HG03025 (cell line): ENCODE data around the gene MYH6.

Source experiments
- ATAC-seq: cut with Tn5 transposase; IDR thresholded peaks from one replicate; pipeline ENCODE4 v1.9.1; 2021; ENCODE audit warnings: mild to moderate bottlenecking, moderate library complexity; ENCODE audit not compliant: unreplicated experiment, low FRiP score

MYH6 gene

GRCh38 chr14:23360496-23360895, 47.6 kb downstream of the MYH6 start:
- no peak for ATAC-seq

GRCh38 chr14:23359722-23360447, 48.2 kb downstream of the MYH6 start:
- no peak for ATAC-seq

GRCh38 chr14:23359167-23359626, 48.9 kb downstream of the MYH6 start:
- no peak for ATAC-seq

GRCh38 chr14:23358553-23359166, 49.4 kb downstream of the MYH6 start:
- ATAC-seq: no peak

GRCh38 chr14:23358042-23358441, 50.0 kb downstream of the MYH6 start:
- ATAC-seq: no peak

GRCh38 chr14:23357261-23357660, 50.8 kb downstream of the MYH6 start:
- ATAC-seq: no peak

GRCh38 chr14:23356662-23357061, 51.4 kb downstream of the MYH6 start:
- no peak for ATAC-seq

- no peak for ATAC-seq
These were observed 52.1 kb downstream of the MYH6 start for GRCh38 chr14:23355871-23356435.

- no peak for ATAC-seq
These were observed 53.1 kb downstream of the MYH6 start for GRCh38 chr14:23354990-23355389.

GRCh38 chr14:23353433-23353780, 54.7 kb downstream of the MYH6 start:
- ATAC-seq: no peak

- no peak for ATAC-seq
These were observed 55.3 kb downstream of the MYH6 start, which contains the start of gene SLC22A17 for GRCh38 chr14:23352506-23353432. SLC22A17 (minus strand) TSS chr14:23352887.

GRCh38 chr14:23351681-23352505, 56.2 kb downstream of the MYH6 start:
- no peak for ATAC-seq

- ATAC-seq: no peak
These were observed 58.8 kb downstream of the MYH6 start for GRCh38 chr14:23349156-23349845.

- no peak for ATAC-seq
These were observed 59.8 kb downstream of the MYH6 start for GRCh38 chr14:23348297-23348655.

GRCh38 chr14:23347406-23348296, 60.4 kb downstream of the MYH6 start:
- no peak for ATAC-seq

GRCh38 chr14:23346693-23347405, 61.2 kb downstream of the MYH6 start:
- ATAC-seq: no peak

GRCh38 chr14:23345987-23346692, 61.9 kb downstream of the MYH6 start:
- ATAC-seq: no peak
